Neural progenitor cell (in vitro differentiated cells): ENCODE measurements around the gene TAMALIN. TPM values are rescaled to one million over a fixed set of nuclear protein-coding genes. Genes with fewer than 3 reads are reported as not detected.
A peak's percentile ranks its signal among the peaks of the same experiment; 100 is the strongest.

ENCODE experiments used
- DNase-seq: peaks from one replicate; pipeline ENCODE4 v3.0.0-alpha.2; 2016; ENCODE audit warnings: low spot score
- H2AFZ ChIP-seq: fragments of 200-600 bp; sonication (generic); replicated peaks from 2 replicates; pipeline ENCODE4 v1.6.1; 2016; ENCODE audit warnings: antibody characterized with exemption
- H3F3A ChIP-seq: fragments of 200-600 bp; sonication (generic); 2 replicates; pipeline ENCODE4 v1.6.1; 2016; ENCODE audit warnings: antibody characterized with exemption, low read depth
- H3K27ac ChIP-seq: fragments of 200-600 bp; sonication (generic); 2 replicates; pipeline ENCODE4 v1.5.1; 2016; ENCODE audit warnings: mild to moderate bottlenecking
- H3K27me3 ChIP-seq: fragments of 200-600 bp; sonication (generic); 2 replicates; pipeline ENCODE4 v1.6.1; 2016; ENCODE audit warnings: mild to moderate bottlenecking, moderate library complexity
- H3K36me3 ChIP-seq: fragments of 200-600 bp; sonication (generic); 2 replicates; pipeline ENCODE4 v1.5.1; 2016
- H3K4me1 ChIP-seq: fragments of 200-600 bp; sonication (generic); 2 replicates; pipeline ENCODE4 v1.6.1; 2016; ENCODE audit warnings: mixed run types
- H3K4me2 ChIP-seq: fragments of 200-600 bp; sonication (generic); 2 replicates; pipeline ENCODE4 v1.6.1; 2016
- H3K4me3 ChIP-seq: fragments of 200-600 bp; sonication (generic); 2 replicates; pipeline ENCODE4 v1.5.1; 2016
- H3K79me2 ChIP-seq: fragments of 200-600 bp; sonication (generic); 2 replicates; pipeline ENCODE4 v1.6.1; 2016; ENCODE audit warnings: low read depth
- H3K9ac ChIP-seq: fragments of 200-600 bp; sonication (generic); 2 replicates; pipeline ENCODE4 v1.6.1; 2016
- H3K9me3 ChIP-seq: fragments of 200-600 bp; sonication (generic); 2 replicates; pipeline ENCODE4 v1.5.1; 2016; ENCODE audit warnings: low read depth
- H4K20me1 ChIP-seq: fragments of 200-600 bp; sonication (generic); 2 replicates; pipeline ENCODE4 v1.6.1; 2016; ENCODE audit warnings: low read depth
- H3K27ac Mint-ChIP-seq: 3 replicates; pipeline ENCODE4 v1.8.0; 2021; ENCODE audit warnings: mixed read lengths
- H3K27me3 Mint-ChIP-seq: 2 replicates; pipeline ENCODE4 v1.8.0; 2022; ENCODE audit warnings: low read depth, mild to moderate bottlenecking, inconsistent platforms, moderate library complexity, mixed read lengths; ENCODE audit not compliant: insufficient read depth
- H3K36me3 Mint-ChIP-seq: 3 replicates; pipeline ENCODE4 v1.8.0; 2021; ENCODE audit warnings: mixed read lengths
- H3K4me1 Mint-ChIP-seq: 3 replicates; pipeline ENCODE4 v1.8.0; 2021; ENCODE audit warnings: mixed read lengths
- H3K4me3 Mint-ChIP-seq: 3 replicates; pipeline ENCODE4 v1.8.0; 2021; ENCODE audit warnings: mild to moderate bottlenecking, moderate library complexity, mixed read lengths
- H3K9me3 Mint-ChIP-seq: 3 replicates; pipeline ENCODE4 v1.8.0; 2020; ENCODE audit warnings: mixed read lengths
- EZH2 ChIP-seq: fragments of 200-600 bp; sonication (generic); IDR thresholded peaks from 2 replicates; pipeline ENCODE4 v1.6.1; 2017; ENCODE audit warnings: antibody characterized with exemption, mild to moderate bottlenecking, moderate library complexity
- EZH2phosphoT487 ChIP-seq: fragments of 200-600 bp; sonication (generic); IDR thresholded peaks from 2 replicates; pipeline ENCODE4 v1.6.1; 2017; ENCODE audit warnings: antibody characterized with exemption
- total RNA-seq: library from RNA; depleted of rRNA; stranded (reverse); fragments of >200 nt; gene quantifications from 2 replicates; pipeline ENCODE4 v1.2.3, GENCODE V29; 2015; ENCODE audit warnings: low replicate concordance
- TF ChIP-seq, protein P1 (sequence below): fragments of 200-600 bp; sonication (generic); IDR thresholded peaks from 2 replicates; pipeline ENCODE4 v1.5.1; 2017; ENCODE audit warnings: antibody characterized with exemption, mild to moderate bottlenecking

TAMALIN gene
- total RNA-seq, 1 donor from 2014 or later = 1.1 TPM

DNA sequence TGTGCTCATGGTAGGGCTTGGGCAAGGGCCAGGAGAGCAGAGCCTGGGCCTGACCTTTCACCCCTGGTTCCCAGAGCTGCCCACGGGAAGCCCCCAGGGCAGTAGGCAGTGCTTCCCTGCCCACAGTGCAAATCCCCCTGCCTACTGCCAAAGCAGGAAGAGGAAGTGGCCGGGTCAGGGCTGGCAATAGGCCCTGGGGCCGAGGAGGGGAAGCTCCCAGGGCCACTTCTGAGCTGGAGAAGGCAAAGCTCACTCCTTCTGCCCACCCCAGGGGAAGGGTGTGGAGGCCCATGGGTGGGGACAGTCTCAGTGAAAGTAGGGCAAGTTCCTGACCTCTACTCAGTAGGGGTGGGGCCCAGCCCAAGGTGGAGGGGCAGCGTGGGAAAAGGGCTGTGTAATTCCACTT, 39.1 kb downstream of the TAMALIN start:
- no peaks in the 10 kb centered on the region for H3K79me2 ChIP-seq
- H3F3A ChIP-seq = peaks cover 8% of the 10 kb centered on the region
- no peaks in the 10 kb centered on the region for H3K36me3 ChIP-seq
- peaks cover 5% of the 10 kb centered on the region for H3K4me1 ChIP-seq
- Mint-ChIP-seq H3K4me3 (no peak overlapping the region), H3K27ac (no peak overlapping the region), H3K27me3 (peaks cover 15% of the 10 kb centered on the region), H3K9me3 (no peaks in the 10 kb centered on the region), H3K36me3 (peaks cover 12% of the 10 kb centered on the region), H3K4me1 (peaks cover 14% of the 10 kb centered on the region)
- H2AFZ ChIP-seq = no peak overlapping the region
- H3K4me3 ChIP-seq = no peak overlapping the region
- H3K27me3 ChIP-seq = peaks cover 29% of the 10 kb centered on the region
- no peak for TF ChIP-seq EZH2phosphoT487
- TF ChIP-seq, protein P1, sequence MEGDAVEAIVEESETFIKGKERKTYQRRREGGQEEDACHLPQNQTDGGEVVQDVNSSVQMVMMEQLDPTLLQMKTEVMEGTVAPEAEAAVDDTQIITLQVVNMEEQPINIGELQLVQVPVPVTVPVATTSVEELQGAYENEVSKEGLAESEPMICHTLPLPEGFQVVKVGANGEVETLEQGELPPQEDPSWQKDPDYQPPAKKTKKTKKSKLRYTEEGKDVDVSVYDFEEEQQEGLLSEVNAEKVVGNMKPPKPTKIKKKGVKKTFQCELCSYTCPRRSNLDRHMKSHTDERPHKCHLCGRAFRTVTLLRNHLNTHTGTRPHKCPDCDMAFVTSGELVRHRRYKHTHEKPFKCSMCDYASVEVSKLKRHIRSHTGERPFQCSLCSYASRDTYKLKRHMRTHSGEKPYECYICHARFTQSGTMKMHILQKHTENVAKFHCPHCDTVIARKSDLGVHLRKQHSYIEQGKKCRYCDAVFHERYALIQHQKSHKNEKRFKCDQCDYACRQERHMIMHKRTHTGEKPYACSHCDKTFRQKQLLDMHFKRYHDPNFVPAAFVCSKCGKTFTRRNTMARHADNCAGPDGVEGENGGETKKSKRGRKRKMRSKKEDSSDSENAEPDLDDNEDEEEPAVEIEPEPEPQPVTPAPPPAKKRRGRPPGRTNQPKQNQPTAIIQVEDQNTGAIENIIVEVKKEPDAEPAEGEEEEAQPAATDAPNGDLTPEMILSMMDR = no peak
- TF ChIP-seq EZH2 = no peak
- peaks cover 11% of the 10 kb centered on the region for H4K20me1 ChIP-seq
- no peak for DNase-seq
- H3K27ac ChIP-seq = no peak overlapping the region
- no peaks in the 10 kb centered on the region for H3K9me3 ChIP-seq
- no peak overlapping the region for H3K9ac ChIP-seq
- H3K4me2 ChIP-seq = no peak overlapping the region

DNA sequence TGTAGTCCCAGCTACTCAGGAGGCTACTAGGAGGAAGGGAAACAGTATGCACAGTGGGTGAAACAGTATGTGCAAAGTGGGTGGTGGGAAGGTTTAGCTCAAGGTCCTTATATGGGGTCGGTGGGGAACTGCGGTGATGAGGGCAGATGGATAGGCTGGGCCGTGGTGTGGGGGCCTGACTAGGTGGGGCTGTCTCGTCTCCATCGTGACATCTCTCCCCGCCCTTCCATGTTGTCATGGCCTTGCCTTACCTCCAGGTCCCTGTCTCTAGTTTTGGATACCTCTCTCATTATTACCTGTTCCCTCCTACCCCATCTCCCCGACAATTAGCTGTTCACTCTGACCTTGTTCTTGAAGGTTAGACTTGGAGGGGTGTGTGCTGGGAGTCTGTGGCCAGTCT, 40.1 kb downstream of the TAMALIN start:
- peaks cover 6% of the 10 kb centered on the region for H4K20me1 ChIP-seq
- Mint-ChIP-seq H3K27me3 (peaks cover 15% of the 10 kb centered on the region), H3K27ac (no peak overlapping the region), H3K4me1 (peaks cover 20% of the 10 kb centered on the region), H3K9me3 (no peaks in the 10 kb centered on the region), H3K4me3 (no peak overlapping the region), H3K36me3 (peaks cover 12% of the 10 kb centered on the region)
- H3K27ac ChIP-seq = no peak overlapping the region
- H3K4me2 ChIP-seq = no peak overlapping the region
- no peaks in the 10 kb centered on the region for H3K9me3 ChIP-seq
- no peak overlapping the region for H3K9ac ChIP-seq
- H3K4me1 ChIP-seq = peaks cover 8% of the 10 kb centered on the region
- no peak overlapping the region for H3K4me3 ChIP-seq
- peaks cover 15% of the 10 kb centered on the region for H3F3A ChIP-seq
- no peaks in the 10 kb centered on the region for H3K79me2 ChIP-seq
- H2AFZ ChIP-seq = no peak overlapping the region
- H3K36me3 ChIP-seq = no peaks in the 10 kb centered on the region
- DNase-seq = no peak
- peaks cover 39% of the 10 kb centered on the region for H3K27me3 ChIP-seq
- TF ChIP-seq EZH2phosphoT487 (no peak), EZH2 (no peak)
- TF ChIP-seq, protein P1 = no peak

GRCh38 chr12:52049286-52049685, 42.5 kb downstream of the TAMALIN start:
- Histone ChIP-seq H3K27ac (no peak overlapping the region), H3K4me2 (no peak overlapping the region), H3K36me3 (no peaks in the 10 kb centered on the region), H3F3A (peaks cover 20% of the 10 kb centered on the region), H3K79me2 (no peaks in the 10 kb centered on the region), H4K20me1 (peaks cover 15% of the 10 kb centered on the region), H3K9ac (no peak overlapping the region), H3K9me3 (no peaks in the 10 kb centered on the region), H2AFZ (no peak overlapping the region), H3K4me1 (peaks cover 14% of the 10 kb centered on the region), H3K4me3 (no peak overlapping the region), H3K27me3 (peaks cover 49% of the 10 kb centered on the region)
- no peaks in the 10 kb centered on the region for H3K9me3 Mint-ChIP-seq
- peaks cover 20% of the 10 kb centered on the region for H3K27me3 Mint-ChIP-seq
- peaks cover 8% of the 10 kb centered on the region for H3K36me3 Mint-ChIP-seq
- H3K27ac Mint-ChIP-seq = no peak overlapping the region
- peaks cover 23% of the 10 kb centered on the region for H3K4me1 Mint-ChIP-seq
- H3K4me3 Mint-ChIP-seq = peak overlapping the region; percentile 67
- TF ChIP-seq EZH2phosphoT487 (no peak), EZH2 (no peak)
- TF ChIP-seq, protein P1 = no peak
- DNase-seq = no peak
